ENCODE results near the gene RPL38. TPM values are rescaled to one million over a fixed set of nuclear protein-coding genes. Genes with fewer than 3 reads are reported as not detected.

Gene RPL38
- polyA plus RNA-seq, 1 of the 3 experiments (the other 2 are of a cell fraction) = 4,154 TPM

DNA sequence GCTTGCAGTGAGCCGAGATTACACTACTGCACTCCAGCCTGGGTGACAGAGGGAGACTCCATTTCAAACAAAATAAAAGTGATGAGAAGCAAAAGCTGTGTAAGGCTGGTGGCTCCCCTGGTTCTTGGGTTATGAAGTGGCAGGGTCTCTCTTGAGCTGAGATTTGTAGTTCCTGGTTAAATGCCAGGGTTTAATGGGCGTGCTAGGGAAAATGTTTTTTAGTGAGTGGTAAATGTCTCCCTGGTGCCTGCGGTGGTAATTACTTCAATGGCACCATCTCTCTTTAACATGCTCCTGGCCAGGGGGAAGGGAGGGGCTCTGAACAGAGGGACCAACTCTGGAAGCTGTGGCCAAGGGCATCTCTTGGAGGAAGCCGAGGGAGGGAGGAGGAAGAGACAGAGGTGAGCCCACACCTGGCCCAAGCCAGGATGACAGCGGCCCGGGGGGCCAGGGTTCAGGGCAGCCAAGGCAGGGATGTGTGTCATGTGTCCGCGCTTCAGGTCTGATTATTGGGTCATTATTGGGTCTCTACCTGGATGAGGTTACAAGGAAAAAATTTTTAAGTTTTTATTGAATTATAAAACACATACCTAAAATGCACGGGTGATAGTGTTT, 17.8 kb upstream of the RPL38 start:
- Histone ChIP-seq H2AFZ (ENCODE audit: low read depth) (no peak overlapping the region), H3K27me3 (ENCODE audit: insufficient read depth) (no peaks in the 10 kb centered on the region), H3K9ac (no peak overlapping the region), H3F3A (replicated peaks; ENCODE audit: insufficient read depth) (no peaks in the 10 kb centered on the region), H3K27ac (ENCODE audit: low read depth in 2 of 2, low read length in 1 of 2) (no peak overlapping the region), H3K4me3 (ENCODE audit: low read depth in 2 of 2, low read length in 1 of 2) (no peak overlapping the region), H3K9me2 (no peaks in the 10 kb centered on the region), H3K4me1 (ENCODE audit: control insufficient read depth in 1 of 2, insufficient read depth in 2 of 2, low read depth in 1 of 2, low read length in 1 of 2) (peaks cover 0 to 5% of the 10 kb centered on the region in 2 experiments; a peak in 1 of 4 replicates), H4K20me1 (ENCODE audit: insufficient read depth) (no peaks in the 10 kb centered on the region), H3K79me2 (ENCODE audit: insufficient read depth) (no peaks in the 10 kb centered on the region), H3K36me3 (replicated peaks in 1 of 2; ENCODE audit: control insufficient read depth in 1 of 2, insufficient read depth in 2 of 2, low read length in 1 of 2) (no peaks in the 10 kb centered on the region), H3K9me3 (no peaks in the 10 kb centered on the region), H3K4me2 (no peak overlapping the region)
- CTCF ChIA-PET = interaction anchor here (1.2 to 18.5 kb wide), 4 partner anchors 9 to 95 kb away, joined by 3 to 284 read pairs (median 17); partner anchors contain the start of gene RPL38
- POLR2A ChIA-PET = no interaction called here
- no peak for DNase-seq
- no peak for TF ChIP-seq TAF1 (IDR thresholded peaks at IDR 0.05; ENCODE audit: borderline replicate concordance, low read depth, low read length)
- no peak for TF ChIP-seq GATA2 (CRISPR knock-in tag; IDR thresholded peaks at IDR 0.05)
- no peak for TF ChIP-seq RAD21 (IDR thresholded peaks at IDR 0.05; ENCODE audit: low read length)
- no peak for TF ChIP-seq POLR2AphosphoS5 (IDR thresholded peaks at IDR 0.05; ENCODE audit: low read depth, low read length)
- TF ChIP-seq EP300 (IDR thresholded peaks at IDR 0.05; ENCODE audit: borderline replicate concordance in 1 of 2, low read depth in 1 of 2, low read length in 1 of 2) = no peak
- TF ChIP-seq, protein P1, sequence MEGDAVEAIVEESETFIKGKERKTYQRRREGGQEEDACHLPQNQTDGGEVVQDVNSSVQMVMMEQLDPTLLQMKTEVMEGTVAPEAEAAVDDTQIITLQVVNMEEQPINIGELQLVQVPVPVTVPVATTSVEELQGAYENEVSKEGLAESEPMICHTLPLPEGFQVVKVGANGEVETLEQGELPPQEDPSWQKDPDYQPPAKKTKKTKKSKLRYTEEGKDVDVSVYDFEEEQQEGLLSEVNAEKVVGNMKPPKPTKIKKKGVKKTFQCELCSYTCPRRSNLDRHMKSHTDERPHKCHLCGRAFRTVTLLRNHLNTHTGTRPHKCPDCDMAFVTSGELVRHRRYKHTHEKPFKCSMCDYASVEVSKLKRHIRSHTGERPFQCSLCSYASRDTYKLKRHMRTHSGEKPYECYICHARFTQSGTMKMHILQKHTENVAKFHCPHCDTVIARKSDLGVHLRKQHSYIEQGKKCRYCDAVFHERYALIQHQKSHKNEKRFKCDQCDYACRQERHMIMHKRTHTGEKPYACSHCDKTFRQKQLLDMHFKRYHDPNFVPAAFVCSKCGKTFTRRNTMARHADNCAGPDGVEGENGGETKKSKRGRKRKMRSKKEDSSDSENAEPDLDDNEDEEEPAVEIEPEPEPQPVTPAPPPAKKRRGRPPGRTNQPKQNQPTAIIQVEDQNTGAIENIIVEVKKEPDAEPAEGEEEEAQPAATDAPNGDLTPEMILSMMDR (IDR thresholded peaks at IDR 0.05) = no peak
- TF ChIP-seq RFX5 (IDR thresholded peaks at IDR 0.05; ENCODE audit: low read length) = no peak
- no peak for TF ChIP-seq RCOR1 (IDR thresholded peaks at IDR 0.05; ENCODE audit: low read length)
- TF ChIP-seq, protein P2, sequence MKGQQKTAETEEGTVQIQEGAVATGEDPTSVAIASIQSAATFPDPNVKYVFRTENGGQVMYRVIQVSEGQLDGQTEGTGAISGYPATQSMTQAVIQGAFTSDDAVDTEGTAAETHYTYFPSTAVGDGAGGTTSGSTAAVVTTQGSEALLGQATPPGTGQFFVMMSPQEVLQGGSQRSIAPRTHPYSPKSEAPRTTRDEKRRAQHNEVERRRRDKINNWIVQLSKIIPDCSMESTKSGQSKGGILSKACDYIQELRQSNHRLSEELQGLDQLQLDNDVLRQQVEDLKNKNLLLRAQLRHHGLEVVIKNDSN (IDR thresholded peaks at IDR 0.05; ENCODE audit: borderline replicate concordance, low read depth) = no peak
- TF ChIP-seq, protein P3, sequence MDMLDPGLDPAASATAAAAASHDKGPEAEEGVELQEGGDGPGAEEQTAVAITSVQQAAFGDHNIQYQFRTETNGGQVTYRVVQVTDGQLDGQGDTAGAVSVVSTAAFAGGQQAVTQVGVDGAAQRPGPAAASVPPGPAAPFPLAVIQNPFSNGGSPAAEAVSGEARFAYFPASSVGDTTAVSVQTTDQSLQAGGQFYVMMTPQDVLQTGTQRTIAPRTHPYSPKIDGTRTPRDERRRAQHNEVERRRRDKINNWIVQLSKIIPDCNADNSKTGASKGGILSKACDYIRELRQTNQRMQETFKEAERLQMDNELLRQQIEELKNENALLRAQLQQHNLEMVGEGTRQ (IDR thresholded peaks at IDR 0.05; ENCODE audit: borderline replicate concordance, low read depth, low read length) = no peak
- TF ChIP-seq CHD2 (IDR thresholded peaks at IDR 0.05; ENCODE audit: low read length, partially characterized antibody) = no peak
- no peak for TF ChIP-seq ELF1 (IDR thresholded peaks at IDR 0.05)
- no peak for TF ChIP-seq TCF12 (IDR thresholded peaks at IDR 0.05)
- 48% methylated on average over 9 of the region's 9 CpGs for WGBS (ENCODE audit: low lambda C conversion rate)

DNA sequence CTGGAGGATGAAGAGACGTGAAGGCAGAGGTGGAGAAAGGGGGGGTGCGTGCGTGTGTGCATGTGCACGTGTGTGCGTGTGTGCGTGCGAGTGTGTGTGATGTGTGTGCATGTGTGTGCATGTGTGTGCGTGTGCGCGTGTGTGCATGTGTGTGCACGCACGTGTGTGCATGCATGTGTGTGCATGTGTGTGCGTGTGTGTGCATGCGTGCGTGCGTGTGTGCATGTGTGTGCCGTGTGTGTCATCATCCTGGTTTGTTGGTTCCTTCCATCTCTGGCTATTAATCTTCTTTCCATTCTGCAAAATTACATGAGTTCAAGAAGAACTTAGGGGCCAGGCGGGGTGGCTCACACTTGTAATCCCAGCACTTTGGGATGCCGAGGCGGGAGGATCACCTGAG, 17.0 kb upstream of the RPL38 start:
- Histone ChIP-seq H3K79me2 (ENCODE audit: insufficient read depth) (no peaks in the 10 kb centered on the region), H3K36me3 (replicated peaks in 1 of 2; ENCODE audit: control insufficient read depth in 1 of 2, insufficient read depth in 2 of 2, low read length in 1 of 2) (no peaks in the 10 kb centered on the region), H2AFZ (ENCODE audit: low read depth) (no peak overlapping the region), H3K9ac (no peak overlapping the region), H4K20me1 (ENCODE audit: insufficient read depth) (no peaks in the 10 kb centered on the region), H3K9me3 (no peaks in the 10 kb centered on the region), H3K27ac (ENCODE audit: low read depth in 2 of 2, low read length in 1 of 2) (no peak overlapping the region), H3K9me2 (no peaks in the 10 kb centered on the region), H3K27me3 (ENCODE audit: insufficient read depth) (no peaks in the 10 kb centered on the region), H3F3A (replicated peaks; ENCODE audit: insufficient read depth) (no peaks in the 10 kb centered on the region), H3K4me2 (no peak overlapping the region), H3K4me3 (ENCODE audit: low read depth in 2 of 2, low read length in 1 of 2) (no peak overlapping the region), H3K4me1 (ENCODE audit: control insufficient read depth in 1 of 2, insufficient read depth in 2 of 2, low read depth in 1 of 2, low read length in 1 of 2) (peaks cover 0 to 5% of the 10 kb centered on the region in 2 experiments; a peak in 1 of 4 replicates)
- ChIA-PET POLR2A (interaction anchor here (0.8 kb wide), 1 partner anchor 17 kb away, joined by 3 read pairs; the partner anchor contains the start of gene RPL38), CTCF (interaction anchor here (1.2 to 18.5 kb wide), 5 partner anchors 10 to 540 kb away, joined by 3 to 284 read pairs (median 6); partner anchors contain the start of gene RPL38)
- no peak for DNase-seq
- 76% methylated on average over 20 of the region's 20 CpGs for WGBS (ENCODE audit: low lambda C conversion rate)
- TF ChIP-seq JUND (IDR thresholded peaks at IDR 0.05) (no peak), GATA2 (CRISPR knock-in tag; IDR thresholded peaks at IDR 0.05) (no peak), FOSL2 (IDR thresholded peaks at IDR 0.05; ENCODE audit: borderline replicate concordance, low read depth) (no peak), FOXM1 (IDR thresholded peaks at IDR 0.05; ENCODE audit: low read depth) (no peak), NRF1 (IDR thresholded peaks at IDR 0.05; ENCODE audit: low read depth, low read length) (no peak), NFIC (IDR thresholded peaks at IDR 0.05; ENCODE audit: borderline replicate concordance) (no peak), SIN3A (IDR thresholded peaks at IDR 0.05; ENCODE audit: borderline replicate concordance, low read depth, low read length) (no peak), FOXJ3 (CRISPR knock-in tag; IDR thresholded peaks at IDR 0.05) (no peak), YY1 (IDR thresholded peaks at IDR 0.05; ENCODE audit: low read depth) (no peak), EP300 (IDR thresholded peaks at IDR 0.05; ENCODE audit: borderline replicate concordance in 1 of 2, low read depth in 1 of 2, low read length in 1 of 2) (no peak), MEF2A (IDR thresholded peaks at IDR 0.05; ENCODE audit: borderline replicate concordance, low read depth) (no peak), ELF1 (IDR thresholded peaks at IDR 0.05) (no peak), RXRA (IDR thresholded peaks at IDR 0.05; ENCODE audit: borderline replicate concordance, low read depth) (no peak)
- TF ChIP-seq, protein P2 (IDR thresholded peaks at IDR 0.05; ENCODE audit: borderline replicate concordance, low read depth) = no peak
- TF ChIP-seq, protein P4, sequence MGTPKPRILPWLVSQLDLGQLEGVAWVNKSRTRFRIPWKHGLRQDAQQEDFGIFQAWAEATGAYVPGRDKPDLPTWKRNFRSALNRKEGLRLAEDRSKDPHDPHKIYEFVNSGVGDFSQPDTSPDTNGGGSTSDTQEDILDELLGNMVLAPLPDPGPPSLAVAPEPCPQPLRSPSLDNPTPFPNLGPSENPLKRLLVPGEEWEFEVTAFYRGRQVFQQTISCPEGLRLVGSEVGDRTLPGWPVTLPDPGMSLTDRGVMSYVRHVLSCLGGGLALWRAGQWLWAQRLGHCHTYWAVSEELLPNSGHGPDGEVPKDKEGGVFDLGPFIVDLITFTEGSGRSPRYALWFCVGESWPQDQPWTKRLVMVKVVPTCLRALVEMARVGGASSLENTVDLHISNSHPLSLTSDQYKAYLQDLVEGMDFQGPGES (IDR thresholded peaks at IDR 0.05; ENCODE audit: low read depth, low read length) = no peak

Measured in SK-N-SH (cell line).